GM21515 (cell line): ENCODE results near the gene PRDM16.

Experiments used
- ATAC-seq: cut with Tn5 transposase; IDR thresholded peaks from one replicate; pipeline ENCODE4 v1.9.1; 2021; ENCODE audit not compliant: unreplicated experiment

Gene PRDM16

DNA sequence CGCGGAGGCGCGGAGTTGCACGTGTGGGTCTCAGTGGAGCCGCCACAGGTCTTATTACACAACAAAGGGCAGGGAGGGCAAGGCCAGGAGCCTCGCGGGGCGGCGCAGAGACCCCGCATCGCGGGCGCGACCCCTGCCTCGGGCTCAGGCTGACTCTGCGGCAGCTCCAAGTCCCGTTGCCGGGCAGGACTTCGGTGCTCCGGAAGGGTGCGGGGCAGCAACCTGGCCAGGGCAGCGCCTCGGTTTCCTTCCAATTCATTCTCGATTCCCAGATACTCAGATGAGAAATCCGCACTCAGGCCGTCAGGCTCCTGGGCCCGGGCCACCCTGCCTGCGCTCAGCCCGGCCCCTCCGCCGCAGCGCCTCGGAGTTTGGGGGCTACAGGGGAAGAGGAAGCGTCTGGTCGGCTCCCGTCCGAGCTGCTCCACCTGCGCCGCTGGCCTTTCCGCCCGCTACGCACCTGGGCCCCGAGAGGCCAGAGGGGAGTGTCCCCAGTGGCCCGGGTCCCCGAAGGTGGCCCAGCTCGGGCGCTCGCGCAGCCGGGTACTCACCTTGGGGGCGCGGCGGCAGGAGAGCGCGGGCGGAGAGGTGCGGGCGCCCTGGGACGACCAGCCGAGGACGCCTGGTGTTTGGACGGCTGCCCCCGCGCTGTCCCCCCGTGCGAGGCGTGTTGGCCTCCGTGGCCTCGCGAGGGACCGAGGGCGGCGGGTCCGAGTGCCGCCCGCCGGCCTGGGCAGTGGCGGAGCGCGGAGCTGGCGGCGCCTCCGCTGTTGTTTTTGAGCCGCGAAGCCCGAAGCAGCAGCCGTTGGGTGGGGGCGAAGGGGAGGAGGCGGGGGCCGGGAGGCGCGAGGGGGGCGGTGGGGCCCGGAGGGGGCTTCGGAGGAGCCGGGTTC is 1.1 kb upstream of the PRDM16 start:
- no peak for ATAC-seq

DNA sequence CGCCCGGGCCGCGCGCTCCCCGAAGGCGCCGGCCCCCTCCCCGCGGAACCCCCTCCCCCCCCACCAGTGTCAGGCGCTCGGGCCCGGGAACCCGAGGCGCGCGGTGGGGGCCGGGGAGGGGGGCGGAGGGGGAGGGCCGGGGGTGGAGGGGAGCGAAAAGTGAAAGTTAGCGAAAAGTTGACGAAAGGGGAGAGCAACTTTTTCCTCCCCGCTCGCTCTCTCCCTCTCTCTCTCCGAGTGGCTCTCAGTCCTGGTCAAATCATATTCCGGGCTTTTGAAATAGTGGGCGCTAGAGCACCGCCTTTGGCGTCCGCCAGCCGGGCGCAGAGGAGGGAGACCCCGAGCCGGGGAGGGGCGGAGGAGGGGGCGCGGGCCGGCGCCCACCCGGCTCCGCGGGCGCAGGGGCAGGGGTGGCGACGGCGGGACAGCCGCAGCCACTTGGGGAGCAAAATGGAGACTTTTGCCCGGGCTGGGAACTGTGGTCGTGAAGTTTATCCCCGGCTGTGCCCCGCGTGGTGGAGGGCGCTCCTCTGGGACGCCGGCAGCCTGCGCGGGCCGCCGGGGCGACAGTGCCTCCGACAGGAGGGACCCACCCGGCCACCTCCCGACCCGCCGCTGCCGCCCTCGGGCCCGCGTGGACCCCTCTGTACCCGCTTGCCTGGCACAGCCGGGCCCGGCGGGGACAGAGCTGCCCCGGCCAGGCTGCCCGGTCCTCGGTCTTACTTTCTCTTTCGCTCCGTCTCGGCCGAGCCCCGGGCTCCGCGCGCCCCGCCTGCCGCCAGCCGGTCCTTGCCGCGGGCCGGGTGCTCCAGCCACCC is 697 bp downstream of the PRDM16 start:
- no peak for ATAC-seq

DNA sequence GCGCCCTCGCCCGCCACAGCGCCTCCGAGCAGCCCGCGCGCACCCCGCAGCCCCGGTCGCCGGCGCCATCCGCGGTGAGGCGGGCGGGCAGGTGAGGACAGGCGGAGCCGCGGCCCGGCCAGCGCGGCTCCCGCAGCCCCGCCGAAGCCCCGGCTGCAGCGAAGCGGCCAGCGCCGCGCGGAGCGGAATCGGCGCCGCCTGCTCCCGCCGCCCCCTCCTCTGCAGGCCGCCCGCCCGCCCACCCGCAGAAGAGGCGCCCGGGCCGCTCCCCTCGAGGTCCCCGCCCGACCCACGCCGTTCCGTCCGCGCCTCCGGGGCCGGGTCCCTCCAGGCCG is 1.3 kb downstream of the PRDM16 start:
- ATAC-seq = no peak

DNA sequence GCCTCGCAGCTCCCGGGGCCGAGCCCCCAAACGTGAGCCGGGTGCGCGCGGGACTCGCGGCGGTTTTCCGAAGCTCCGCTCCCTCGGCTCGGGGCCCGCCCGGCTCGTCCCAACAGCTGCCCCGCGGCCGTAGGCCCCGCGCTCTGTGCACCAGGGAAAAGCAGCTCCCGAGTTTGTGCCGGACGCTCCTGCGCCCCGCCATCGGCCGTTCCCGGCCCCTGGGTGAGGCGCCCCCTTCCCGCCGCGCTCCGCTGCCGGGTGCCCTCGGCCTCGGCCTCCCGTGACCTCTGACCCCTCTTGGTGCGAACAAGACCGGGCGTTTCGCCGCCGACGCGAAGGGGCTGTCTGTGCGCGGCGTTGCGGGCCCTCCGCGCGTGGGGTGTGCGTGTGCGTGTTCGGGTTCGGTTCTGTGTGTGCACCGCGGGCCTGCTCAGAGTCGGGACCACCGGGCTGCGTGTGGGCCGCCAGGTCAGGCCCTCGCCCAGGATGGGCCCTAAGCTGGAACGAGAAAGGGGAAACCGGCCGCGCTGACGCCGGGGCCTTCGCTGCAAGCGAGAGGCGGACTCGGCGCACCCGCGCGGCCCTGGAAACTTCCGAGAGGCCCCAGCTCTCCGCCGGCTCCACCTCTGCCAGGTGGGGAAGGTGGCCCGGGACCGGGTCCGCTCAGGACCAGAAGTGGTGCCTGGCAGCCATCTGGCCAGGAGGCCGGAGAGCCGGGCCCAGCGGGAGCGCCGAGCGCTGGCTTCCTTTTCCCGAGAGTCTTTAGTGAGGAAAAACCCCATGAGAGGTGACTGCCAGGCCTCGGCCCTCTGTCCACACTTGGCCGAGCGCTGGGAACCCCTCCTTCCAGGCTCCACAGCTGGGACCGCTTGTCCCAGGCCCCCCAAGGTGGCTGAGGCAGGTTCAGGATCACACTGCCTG is 1.9 kb downstream of the PRDM16 start:
- ATAC-seq = no peak

DNA sequence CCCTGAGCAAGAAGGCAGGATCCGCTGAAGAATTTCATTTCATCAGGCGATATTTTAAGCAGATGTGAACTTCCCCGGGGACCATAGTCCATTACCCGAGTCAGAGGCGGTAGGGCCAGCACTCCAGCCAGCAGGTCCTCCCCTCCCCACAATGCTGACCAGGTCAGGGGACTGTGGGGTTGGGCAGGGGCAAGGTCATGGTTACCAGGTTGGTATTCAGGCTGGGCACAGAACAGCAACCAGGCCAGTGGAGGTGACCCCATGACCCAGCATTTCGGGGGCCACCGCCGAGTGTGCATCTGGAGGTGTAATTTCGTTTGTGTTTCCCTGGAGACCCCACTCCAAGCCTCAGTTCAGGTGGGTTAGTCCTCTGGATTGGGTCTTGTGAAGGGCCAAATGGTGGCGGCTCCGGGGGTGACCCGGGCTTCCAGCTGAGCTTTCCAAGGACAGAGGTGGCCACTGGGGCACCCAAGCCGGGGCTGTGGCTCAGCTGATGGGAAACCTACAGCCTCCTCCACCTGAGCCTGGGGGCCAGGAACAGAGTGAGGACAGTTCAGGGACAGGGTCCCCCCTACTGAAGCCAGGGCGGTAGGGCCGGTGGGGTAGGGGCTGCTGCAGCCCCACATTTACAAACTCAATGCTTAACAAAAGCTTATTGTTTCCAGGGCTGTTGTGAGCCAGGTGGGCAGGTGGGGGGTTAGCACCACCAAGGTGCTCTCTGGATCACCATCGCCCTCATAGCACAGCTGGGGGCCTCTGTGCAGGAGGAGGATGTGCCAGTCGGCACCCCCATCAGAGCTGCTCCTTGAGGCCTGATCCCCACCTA is 2.8 kb downstream of the PRDM16 start:
- ATAC-seq = no peak

DNA sequence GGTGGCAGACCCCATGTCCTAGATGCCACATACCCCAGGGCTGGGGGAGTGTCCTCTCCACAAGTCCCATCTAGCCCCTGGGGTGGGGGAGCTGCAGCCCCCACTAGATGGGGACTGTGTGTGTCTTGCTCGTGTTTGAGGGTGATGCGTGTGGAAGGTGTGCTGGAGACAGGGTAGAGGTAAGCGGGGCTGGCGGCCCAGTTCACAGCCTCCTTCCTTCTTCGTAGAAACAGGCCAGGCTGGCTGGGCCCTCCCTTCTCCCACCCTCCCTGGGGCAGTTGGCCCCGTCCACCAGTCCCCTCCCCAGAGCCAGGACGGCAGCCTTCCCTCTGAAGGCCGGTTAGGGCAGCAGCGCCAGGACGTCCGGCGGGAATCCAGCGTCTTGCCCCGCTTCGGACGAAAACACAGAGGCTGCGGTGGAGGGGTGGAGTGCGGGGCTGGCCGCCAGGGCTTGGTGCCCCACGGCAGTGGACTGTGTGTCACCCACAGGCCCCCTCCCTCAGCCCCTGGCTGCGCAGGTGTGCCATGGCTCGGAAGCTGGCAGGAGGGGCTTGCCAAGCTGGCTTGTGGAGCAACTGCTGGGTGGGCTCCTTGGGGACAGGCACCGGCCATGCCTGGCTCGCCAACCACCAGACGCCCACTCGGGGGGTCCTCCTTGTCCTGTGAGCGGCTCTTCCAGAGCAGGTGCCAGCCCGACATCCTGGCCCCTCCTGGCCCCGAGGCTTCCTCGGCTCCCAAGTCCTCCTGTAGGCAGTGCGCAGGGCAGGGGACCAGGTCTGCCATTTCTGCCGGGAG is 3.6 kb downstream of the PRDM16 start:
- ATAC-seq = no peak

DNA sequence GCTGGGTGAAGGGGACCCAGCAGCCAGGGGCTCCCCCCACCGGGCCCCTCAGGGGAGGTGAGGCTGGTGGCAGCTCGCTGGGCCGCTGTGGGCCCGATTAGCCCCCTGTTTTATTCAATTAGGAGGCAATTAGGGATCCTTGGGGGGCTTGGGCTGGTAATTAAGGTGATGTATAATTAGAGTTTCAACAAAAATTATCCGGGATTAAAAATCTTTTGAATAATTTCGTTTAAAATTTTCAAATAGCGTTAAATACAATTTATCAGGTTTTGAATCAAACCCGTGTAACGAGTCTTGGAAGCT is 4.1 kb downstream of the PRDM16 start:
- no peak for ATAC-seq

- ATAC-seq = no peak
These were observed 4.7 kb downstream of the PRDM16 start for GRCh38 chr1:3073489-3074296.

GRCh38 chr1:3074297-3074741 is 5.3 kb downstream of the PRDM16 start:
- ATAC-seq = no peak

DNA sequence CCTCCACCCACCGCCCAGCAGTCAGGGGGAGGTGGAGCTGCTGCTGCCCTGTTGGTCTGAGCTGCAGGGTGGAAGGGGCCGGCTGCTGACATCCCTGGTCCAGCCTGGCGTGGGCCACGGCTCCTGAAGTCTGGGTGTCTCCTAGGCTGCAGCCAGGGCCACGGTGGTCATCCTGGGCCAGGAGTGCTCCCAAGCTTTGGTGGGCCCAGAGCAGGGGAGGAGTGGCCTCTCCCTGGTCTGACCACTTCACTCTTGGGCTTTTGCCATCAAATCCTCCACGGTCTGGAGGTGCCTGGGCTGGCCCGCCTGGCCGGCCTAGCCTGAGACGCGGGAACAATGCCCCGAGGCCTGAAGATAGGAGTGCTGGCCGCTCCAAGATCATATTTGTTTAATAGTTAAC is 5.8 kb downstream of the PRDM16 start:
- ATAC-seq = no peak

- ATAC-seq = no peak
These were observed 6.8 kb downstream of the PRDM16 start for GRCh38 chr1:3075666-3076362.

DNA sequence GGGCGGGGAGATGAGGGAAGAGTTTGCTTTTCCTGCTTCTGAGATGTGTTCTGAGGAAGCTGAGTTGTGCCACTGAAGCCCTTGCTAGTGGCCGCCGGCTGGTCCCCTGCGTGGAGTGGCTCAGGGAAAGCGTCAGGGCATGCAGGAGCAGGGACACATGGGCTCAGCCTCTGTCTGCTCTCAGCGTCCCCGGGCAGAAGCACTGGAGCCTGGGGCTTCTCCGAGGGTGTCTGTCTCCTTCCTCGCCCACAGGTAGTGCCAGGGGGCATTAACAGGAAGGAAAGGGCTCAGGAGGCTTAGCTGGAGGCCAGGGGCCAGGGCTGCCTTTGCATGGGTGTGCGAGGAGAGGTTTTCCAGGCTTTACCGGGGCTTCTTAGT is 7.3 kb downstream of the PRDM16 start:
- no peak for ATAC-seq

GRCh38 chr1:3077081-3077480 is 8.1 kb downstream of the PRDM16 start:
- no peak for ATAC-seq

- no peak for ATAC-seq
These were observed 8.6 kb downstream of the PRDM16 start for GRCh38 chr1:3077561-3077960.

- no peak for ATAC-seq
These were observed 9.4 kb downstream of the PRDM16 start for GRCh38 chr1:3078430-3078861.

DNA sequence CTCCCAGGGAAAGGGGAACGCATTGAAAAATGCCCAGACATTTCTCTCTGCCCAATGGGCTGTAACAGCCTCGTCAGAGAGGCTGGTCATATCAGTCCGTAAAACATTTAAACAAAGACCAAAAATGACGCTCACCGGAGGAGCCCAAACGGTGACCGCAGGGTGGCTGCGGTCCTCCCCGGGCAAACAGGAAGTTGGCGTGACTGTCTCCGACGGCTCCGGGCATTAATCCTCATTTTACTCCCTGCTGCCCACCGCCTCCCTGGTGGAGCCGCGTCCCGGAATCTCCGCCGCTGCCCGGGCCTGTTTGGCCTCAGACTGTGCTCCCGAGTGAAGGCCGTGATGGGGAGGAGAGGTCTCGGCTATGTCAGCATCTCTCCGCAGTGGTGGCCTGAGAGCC is 9.9 kb downstream of the PRDM16 start:
- no peak for ATAC-seq

GRCh38 chr1:3079381-3080052 is 10.5 kb downstream of the PRDM16 start:
- ATAC-seq = no peak
